Dedifferentiated amniotic fluid mesenchymal stem cell (primary cell): ENCODE results near the gene AFP.
"Not testable (repeated sequence)": the region's sequence is repeated elsewhere in the genome, so short reads cannot be mapped to it uniquely, and the experiment has no call there.

Source experiments
- DNase-seq: peaks from one replicate; pipeline ENCODE4 v3.0.0-alpha.2; 2016; ENCODE audit errors: extremely low spot score

AFP gene

DNA sequence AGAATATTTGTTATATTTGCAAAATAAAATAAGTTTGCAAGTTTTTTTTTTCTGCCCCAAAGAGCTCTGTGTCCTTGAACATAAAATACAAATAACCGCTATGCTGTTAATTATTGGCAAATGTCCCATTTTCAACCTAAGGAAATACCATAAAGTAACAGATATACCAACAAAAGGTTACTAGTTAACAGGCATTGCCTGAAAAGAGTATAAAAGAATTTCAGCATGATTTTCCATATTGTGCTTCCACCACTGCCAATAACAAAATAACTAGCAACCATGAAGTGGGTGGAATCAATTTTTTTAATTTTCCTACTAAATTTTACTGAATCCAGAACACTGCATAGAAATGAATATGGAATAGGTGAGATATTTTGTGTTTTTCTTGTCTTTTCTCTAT lies at the start of gene AFP:
AFP (plus strand) TSS at position 238 of the 400 bp plus-strand sequence; CDS start at position 280, 42 bp downstream.
- DNase-seq, result no peak

DNA sequence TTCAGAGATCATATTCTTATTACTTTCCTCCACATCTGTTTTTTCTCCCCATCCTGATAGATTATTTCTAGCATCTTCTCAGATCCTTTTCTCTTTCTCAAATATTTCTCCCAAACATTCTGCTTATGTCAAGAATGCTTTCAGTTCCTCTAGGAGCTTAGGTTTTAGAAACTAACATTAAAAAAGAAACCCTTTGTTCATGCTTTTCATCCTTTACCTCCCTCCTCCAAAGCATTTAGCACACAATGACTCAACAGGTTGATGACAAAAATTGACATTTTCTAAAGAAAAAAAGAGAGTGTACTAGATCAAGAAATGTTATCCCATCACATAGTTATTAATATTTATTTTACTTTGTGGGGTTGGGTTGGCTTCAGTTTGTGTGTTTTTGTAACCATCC lies 48.5 kb upstream of the AFP start:
- no peak for DNase-seq

DNA sequence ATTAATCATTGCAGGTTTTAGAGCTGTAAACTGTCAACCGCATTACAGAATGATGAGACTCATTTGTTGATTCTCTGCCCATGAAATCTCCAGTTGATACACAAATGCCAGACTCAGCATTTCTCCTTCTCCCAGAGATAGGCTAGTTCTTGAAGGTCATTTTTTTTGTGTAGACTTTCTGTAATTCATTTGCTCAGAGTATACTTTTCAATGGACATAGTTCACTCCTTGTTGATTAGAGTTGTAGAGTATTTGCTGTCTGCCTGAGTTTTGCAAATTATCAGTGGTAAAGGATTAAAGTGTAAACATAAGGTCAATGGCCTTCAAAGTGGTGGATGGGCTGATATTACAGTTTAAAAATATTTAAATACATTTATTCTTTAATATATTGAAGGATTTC lies 47.1 kb upstream of the AFP start:
- DNase-seq, result no peak

DNA sequence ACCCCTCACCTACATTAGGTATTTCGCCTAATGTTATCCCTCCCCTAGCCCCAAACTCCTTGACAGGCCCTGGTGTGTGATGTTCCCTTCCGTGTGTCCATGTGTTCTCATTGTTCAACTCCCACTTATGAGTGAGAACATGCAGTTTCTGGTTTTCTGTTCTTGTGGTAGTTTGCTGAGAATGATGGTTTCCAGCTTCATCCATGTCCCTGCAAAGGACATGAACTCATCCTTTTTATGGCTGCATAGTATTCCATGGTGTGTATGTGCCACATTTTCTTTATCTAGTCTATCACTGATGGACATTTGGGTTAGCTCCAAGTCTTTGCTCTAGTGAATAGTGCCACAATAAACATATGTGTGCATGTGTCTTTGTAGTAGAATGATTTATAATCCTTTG lies 46.4 kb upstream of the AFP start:
- DNase-seq, result not testable (repeated sequence)

DNA sequence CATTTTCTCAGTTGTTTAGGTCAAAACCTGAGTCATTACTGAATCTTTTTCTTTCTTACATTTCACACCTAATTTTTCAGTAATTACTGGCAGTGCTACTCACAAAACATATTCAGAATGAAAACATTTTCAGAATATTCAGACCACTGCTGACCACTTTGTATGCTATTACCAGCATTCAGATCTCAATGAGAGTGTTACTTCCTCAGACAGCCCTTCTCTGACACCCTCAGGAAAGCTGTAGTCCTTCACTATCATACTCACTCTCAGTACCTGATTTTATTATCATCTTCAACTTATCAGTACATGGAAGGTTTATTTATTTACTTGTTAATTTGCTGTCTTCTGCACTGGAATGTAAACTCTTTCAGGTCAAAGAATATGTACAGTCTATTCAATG lies 44.2 kb upstream of the AFP start:
- no peak for DNase-seq

DNA sequence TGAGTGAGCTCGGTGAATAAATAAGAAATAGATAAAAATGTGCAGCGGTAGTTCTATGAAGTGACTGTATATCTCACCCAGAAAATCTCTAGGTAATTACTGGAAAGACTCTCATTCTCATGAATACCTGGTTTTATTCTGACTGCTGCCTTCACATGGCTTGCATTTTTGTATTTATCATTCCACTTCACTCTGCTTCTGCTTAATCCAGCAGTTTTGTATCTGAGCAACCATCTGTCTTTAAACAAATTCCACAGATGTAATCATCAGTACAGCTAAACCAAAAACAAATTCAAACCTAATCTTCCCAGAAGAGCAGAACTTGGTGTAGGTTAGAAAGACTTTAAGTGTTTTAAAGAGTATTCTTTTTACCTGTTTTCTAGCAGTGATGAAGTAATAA lies 43.1 kb upstream of the AFP start:
- no peak for DNase-seq

DNA sequence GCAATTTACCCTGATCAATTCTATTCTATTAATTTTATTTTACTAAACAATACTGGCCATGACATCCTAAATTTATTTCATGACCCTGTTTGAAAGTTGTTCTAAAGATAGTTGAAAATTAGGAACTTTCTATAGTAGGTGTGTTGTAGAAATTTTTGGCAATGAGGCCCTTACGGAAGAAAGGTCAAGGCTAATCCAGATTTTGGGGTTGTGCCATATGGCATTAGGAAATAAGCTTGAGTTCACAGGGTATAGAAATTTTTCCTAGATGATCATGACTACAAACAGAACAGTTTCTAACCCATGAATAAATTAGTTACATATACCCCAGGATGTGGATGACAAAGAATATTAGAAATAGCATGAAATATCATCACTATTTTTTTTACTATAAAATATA lies 39.7 kb upstream of the AFP start:
- DNase-seq, result no peak

DNA sequence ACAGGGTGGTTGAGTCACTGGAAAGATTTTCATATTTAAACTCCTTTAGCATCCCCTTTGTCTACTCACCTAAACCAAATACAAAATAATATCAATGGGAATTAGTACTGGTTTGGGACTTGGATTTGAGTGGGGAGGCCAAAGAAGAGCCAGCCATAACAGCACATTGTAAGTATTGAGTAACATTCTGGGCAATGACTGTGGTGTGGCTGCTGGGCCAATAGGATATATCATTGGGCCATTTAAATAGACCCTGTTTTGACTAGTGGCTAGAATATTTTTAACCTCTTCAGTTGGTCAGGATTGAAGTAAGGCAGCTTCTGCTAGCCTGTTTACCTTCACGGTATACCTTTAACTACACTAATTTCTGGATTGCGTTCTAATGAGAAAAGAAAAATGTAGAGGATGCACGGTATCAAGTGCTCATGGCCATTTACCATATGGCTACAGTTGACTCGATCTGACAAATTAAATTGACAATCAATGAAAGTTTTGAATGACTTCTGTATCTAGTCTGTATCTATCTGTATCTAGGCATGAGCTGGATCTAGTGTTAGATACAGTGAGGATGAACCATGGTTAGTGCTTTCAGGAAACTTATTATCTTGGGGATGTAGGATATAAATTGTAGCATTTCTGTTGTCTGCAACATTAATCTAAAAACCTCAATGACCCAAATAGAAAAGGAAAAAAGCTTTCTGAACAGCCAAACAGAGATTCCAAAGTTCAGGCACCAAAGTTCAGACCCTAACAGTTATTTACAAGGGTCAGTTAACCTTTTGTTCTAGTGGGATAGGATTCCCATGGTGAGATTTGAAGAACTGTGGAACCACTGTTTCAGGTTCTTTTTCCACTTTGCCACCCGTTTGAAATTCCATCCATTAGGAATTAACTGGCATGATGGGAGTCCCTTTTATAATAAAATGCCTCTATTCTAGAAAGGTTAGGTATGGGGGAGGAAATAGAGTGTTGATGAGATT lies 38.7 kb upstream of the AFP start:
- DNase-seq, result no peak

DNA sequence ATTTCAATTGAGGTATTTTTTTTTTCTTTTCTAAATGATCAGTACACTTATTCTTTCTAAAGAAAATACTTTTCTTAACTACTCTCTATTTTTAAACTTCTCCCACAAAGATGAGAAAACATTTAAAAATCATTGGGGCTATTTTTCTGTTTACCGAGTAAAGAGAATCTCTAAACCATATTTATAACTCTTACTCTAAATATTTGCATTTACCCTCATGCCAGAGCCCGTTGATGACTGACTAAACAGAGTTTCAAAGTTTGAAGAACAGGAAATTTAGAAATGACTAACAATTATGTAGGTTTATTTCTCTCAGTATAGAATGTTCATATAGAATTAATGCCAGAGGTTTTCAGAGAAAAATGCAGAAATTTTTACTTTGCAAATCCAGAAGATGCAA lies 34.6 kb upstream of the AFP start:
- DNase-seq, result no peak

DNA sequence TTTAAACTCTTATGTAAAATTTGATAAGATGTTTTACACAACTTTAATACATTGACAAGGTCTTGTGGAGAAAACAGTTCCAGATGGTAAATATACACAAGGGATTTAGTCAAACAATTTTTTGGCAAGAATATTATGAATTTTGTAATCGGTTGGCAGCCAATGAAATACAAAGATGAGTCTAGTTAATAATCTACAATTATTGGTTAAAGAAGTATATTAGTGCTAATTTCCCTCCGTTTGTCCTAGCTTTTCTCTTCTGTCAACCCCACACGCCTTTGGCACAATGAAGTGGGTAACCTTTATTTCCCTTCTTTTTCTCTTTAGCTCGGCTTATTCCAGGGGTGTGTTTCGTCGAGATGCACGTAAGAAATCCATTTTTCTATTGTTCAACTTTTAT lies 32.0 kb upstream of the AFP start, which contains the start of gene ALB:
ALB (plus strand) TSS at position 246 of the 400 bp plus-strand sequence; CDS start at position 287, 41 bp downstream.
- DNase-seq, result no peak

DNA sequence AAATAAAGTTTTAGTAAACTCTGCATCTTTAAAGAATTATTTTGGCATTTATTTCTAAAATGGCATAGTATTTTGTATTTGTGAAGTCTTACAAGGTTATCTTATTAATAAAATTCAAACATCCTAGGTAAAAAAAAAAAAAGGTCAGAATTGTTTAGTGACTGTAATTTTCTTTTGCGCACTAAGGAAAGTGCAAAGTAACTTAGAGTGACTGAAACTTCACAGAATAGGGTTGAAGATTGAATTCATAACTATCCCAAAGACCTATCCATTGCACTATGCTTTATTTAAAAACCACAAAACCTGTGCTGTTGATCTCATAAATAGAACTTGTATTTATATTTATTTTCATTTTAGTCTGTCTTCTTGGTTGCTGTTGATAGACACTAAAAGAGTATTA lies 31.6 kb upstream of the AFP start:
- no peak for DNase-seq

DNA sequence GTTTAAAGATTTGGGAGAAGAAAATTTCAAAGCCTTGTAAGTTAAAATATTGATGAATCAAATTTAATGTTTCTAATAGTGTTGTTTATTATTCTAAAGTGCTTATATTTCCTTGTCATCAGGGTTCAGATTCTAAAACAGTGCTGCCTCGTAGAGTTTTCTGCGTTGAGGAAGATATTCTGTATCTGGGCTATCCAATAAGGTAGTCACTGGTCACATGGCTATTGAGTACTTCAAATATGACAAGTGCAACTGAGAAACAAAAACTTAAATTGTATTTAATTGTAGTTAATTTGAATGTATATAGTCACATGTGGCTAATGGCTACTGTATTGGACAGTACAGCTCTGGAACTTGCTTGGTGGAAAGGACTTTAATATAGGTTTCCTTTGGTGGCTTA lies 30.9 kb upstream of the AFP start:
- DNase-seq, result no peak

DNA sequence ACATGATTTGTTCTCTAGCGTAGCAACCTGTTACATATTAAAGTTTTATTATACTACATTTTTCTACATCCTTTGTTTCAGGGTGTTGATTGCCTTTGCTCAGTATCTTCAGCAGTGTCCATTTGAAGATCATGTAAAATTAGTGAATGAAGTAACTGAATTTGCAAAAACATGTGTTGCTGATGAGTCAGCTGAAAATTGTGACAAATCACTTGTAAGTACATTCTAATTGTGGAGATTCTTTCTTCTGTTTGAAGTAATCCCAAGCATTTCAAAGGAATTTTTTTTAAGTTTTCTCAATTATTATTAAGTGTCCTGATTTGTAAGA lies 29.5 kb upstream of the AFP start:
- no peak for DNase-seq

DNA sequence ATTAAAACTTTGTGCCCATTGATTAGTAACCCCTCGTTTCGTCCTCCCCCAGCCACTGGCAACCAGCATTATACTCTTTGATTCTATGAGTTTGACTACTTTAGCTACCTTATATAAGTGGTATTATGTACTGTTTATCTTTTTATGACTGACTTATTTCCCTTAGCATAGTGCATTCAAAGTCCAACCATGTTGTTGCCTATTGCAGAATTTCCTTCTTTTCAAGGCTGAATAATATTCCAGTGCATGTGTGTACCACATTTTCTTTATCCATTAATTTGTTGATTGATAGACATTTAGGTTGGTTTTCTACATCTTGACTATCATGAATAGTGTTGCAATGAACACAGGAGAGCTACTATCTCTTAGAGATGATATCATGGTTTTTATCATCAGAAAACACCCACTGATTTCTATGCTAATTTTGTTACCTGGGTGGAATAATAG lies 28.8 kb upstream of the AFP start:
- no peak for DNase-seq

DNA sequence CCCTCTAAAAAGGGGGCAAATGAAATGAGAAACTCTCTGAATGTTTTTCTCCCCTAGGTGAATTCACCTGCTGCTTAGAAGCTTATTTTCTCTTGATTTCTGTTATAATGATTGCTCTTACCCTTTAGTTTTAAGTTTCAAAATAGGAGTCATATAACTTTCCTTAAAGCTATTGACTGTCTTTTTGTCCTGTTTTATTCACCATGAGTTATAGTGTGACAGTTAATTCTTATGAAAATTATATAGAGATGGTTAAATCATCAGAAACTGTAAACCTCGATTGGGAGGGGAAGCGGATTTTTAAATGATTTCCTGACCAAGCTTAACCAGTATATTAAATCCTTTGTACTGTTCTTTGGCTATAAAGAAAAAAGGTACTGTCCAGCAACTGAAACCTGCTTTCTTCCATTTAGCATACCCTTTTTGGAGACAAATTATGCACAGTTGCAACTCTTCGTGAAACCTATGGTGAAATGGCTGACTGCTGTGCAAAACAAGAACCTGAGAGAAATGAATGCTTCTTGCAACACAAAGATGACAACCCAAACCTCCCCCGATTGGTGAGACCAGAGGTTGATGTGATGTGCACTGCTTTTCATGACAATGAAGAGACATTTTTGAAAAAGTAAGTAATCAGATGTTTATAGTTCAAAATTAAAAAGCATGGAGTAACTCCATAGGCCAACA lies 27.7 kb upstream of the AFP start:
- DNase-seq, result no peak

DNA sequence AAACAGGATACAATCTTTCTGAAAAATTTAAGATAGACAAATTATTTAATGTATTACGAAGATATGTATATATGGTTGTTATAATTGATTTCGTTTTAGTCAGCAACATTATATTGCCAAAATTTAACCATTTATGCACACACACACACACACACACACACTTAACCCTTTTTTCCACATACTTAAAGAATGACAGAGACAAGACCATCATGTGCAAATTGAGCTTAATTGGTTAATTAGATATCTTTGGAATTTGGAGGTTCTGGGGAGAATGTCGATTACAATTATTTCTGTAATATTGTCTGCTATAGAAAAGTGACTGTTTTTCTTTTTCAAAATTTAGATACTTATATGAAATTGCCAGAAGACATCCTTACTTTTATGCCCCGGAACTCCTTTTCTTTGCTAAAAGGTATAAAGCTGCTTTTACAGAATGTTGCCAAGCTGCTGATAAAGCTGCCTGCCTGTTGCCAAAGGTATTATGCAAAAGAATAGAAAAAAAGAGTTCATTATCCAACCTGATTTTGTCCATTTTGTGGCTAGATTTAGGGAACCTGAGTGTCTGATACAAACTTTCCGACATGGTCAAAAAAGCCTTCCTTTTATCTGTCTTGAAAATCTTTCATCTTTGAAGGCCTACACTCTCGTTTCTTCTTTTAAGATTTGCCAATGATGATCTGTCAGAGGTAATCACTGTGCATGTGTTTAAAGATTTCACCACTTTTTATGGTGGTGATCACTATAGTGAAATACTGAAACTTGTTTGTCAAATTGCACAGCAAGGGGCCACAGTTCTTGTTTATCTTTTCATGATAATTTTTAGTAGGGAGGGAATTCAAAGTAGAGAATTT lies 26.8 kb upstream of the AFP start:
- DNase-seq, result no peak

DNA sequence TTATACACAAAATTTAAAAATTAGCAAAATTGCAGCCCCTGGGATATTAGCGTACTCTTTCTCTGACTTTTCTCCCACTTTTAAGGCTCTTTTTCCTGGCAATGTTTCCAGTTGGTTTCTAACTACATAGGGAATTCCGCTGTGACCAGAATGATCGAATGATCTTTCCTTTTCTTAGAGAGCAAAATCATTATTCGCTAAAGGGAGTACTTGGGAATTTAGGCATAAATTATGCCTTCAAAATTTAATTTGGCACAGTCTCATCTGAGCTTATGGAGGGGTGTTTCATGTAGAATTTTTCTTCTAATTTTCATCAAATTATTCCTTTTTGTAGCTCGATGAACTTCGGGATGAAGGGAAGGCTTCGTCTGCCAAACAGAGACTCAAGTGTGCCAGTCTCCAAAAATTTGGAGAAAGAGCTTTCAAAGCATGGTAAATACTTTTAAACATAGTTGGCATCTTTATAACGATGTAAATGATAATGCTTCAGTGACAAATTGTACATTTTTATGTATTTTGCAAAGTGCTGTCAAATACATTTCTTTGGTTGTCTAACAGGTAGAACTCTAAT lies 26.0 kb upstream of the AFP start:
- DNase-seq, result no peak

DNA sequence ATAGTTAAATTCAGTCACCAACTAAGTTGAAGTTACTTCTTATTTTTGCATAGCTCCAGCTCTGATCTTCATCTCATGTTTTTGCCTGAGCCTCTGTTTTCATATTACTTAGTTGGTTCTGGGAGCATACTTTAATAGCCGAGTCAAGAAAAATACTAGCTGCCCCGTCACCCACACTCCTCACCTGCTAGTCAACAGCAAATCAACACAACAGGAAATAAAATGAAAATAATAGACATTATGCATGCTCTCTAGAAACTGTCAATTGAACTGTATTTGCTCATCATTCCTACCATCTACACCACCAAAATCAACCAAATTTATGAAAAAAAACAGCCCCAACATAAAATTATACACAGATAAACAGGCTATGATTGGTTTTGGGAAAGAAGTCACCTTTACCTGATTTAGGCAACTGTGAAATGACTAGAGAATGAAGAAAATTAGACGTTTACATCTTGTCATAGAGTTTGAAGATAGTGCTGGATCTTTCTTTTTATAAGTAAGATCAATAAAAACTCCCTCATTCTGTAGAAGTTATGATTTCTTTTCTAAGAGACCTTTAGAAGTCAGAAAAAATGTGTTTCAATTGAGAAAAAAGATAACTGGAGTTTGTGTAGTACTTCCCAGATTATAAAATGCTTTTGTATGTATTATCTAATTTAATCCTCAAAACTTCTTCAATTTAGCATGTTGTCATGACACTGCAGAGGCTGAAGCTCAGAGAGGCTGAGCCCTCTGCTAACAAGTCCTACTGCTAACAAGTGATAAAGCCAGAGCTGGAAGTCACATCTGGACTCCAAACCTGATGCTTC lies 24.9 kb upstream of the AFP start:
- DNase-seq, result no peak

DNA sequence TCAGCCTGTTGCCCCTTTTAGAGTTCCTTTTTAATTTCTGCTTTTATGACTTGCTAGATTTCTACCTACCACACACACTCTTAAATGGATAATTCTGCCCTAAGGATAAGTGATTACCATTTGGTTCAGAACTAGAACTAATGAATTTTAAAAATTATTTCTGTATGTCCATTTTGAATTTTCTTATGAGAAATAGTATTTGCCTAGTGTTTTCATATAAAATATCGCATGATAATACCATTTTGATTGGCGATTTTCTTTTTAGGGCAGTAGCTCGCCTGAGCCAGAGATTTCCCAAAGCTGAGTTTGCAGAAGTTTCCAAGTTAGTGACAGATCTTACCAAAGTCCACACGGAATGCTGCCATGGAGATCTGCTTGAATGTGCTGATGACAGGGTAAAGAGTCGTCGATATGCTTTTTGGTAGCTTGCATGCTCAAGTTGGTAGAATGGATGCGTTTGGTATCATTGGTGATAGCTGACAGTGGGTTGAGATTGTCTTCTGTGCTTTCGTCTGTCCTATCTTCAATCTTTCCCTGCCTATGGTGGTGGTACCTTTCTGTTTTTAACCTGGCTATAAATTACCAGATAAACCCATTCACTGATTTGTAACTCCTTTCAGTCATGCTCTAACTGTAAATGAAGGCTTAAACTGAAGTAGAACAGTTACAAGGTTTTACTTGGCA lies 24.1 kb upstream of the AFP start:
- no peak for DNase-seq

DNA sequence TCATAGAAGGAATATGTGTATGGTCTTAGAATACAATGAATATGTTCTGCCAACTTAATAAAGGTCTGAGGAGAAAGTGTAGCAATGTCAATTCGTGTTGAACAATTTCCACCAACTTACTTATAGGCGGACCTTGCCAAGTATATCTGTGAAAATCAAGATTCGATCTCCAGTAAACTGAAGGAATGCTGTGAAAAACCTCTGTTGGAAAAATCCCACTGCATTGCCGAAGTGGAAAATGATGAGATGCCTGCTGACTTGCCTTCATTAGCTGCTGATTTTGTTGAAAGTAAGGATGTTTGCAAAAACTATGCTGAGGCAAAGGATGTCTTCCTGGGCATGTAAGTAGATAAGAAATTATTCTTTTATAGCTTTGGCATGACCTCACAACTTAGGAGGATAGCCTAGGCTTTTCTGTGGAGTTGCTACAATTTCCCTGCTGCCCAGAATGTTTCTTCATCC lies 22.7 kb upstream of the AFP start:
- no peak for DNase-seq
